GM12878 (cell line): Measurements from ENCODE around the gene HOGA1. TPM values are rescaled to one million over a fixed set of nuclear protein-coding genes. Genes with fewer than 3 reads are reported as not detected.

Source experiments
- ATAC-seq: fragments of 200-7000 bp; cut with Tn5 transposase; 3 replicates; pipeline ENCODE4 v1.9.1; 2020; ENCODE audit warnings: mild to moderate bottlenecking, moderate library complexity
- BruUV-seq: library from RNA; stranded (reverse); fragments of 400-500 nt; replicated peaks from 2 replicates; lab custom pipeline; 2021; lab: Mats Ljungman, UMichigan
- CTCF ChIA-PET: fragments of 300-600 bp; sonication (Branson Sonifier 250); formaldehyde crosslinking; extraction: SDS; loops from one replicate; lab custom pipeline; 2021; ENCODE audit warnings: inconsistent platforms; lab: Yijun Ruan, JAX
- POLR2A ChIA-PET: fragments of 350-600 bp; formaldehyde crosslinking; extraction: SDS; loops from one replicate; lab custom pipeline; 2021; ENCODE audit warnings: inconsistent platforms; lab: Charles Lee
- RAD21 ChIA-PET: fragments of 300-600 bp; sonication (Branson Sonifier 250); formaldehyde crosslinking; loops from one replicate; lab custom pipeline; 2023; ENCODE audit warnings: antibody characterized with exemption; ENCODE audit not compliant: unreplicated experiment; lab: Charles Lee
- SMC1A ChIA-PET: fragments of 300-600 bp; sonication (Branson Sonifier 250); formaldehyde crosslinking; loops from one replicate; lab custom pipeline; 2023; ENCODE audit not compliant: unreplicated experiment, uncharacterized antibody; lab: Charles Lee
- DNase-seq: peaks from one replicate; pipeline ENCODE4 v3.0.0-alpha.2; 2011; ENCODE audit warnings: low read depth, low spot score
- FAIRE-seq: peaks from 3 replicates; lab custom pipeline; 2011; peaks lifted over from hg19 to GRCh38; lab: Jason Lieb, UNC
- H2AFZ ChIP-seq: 2 replicates; pipeline ENCODE4 v1.6.0; 2011; ENCODE audit warnings: low read depth, low read length, control low read depth; ENCODE audit not compliant: control insufficient read depth
- H3K27ac ChIP-seq: 2 replicates; pipeline ENCODE4 v1.5.1; 2011; ENCODE audit warnings: control low read depth; ENCODE audit not compliant: control insufficient read depth, insufficient read depth
- H3K27me3 ChIP-seq, 2 experiments: replicated peaks in 1 of 2; 2 replicates each; pipeline versions ENCODE4 v1.6.0 to v1.6.1; 2011; ENCODE audit warnings: low read length in 1 of 2; ENCODE audit not compliant: control insufficient read depth in 2 of 2, insufficient read depth in 2 of 2
- H3K36me3 ChIP-seq, 2 experiments: 2 replicates each; pipeline ENCODE4 v1.5.1; 2011; ENCODE audit warnings: low read length in 1 of 2; ENCODE audit not compliant: control insufficient read depth in 2 of 2, insufficient read depth in 2 of 2
- H3K4me1 ChIP-seq: 2 replicates; pipeline ENCODE4 v1.6.1; 2011; ENCODE audit warnings: mild to moderate bottlenecking, low read length, moderate library complexity, mixed read lengths; ENCODE audit not compliant: control insufficient read depth, insufficient read depth
- H3K4me2 ChIP-seq: 2 replicates; pipeline ENCODE4 v1.6.0; 2011; ENCODE audit warnings: control low read depth; ENCODE audit not compliant: control insufficient read depth, insufficient read depth
- H3K4me3 ChIP-seq: fragments of 200-600 bp; sonication (generic); 2 replicates; pipeline ENCODE4 v1.5.1; 2016
- H3K79me2 ChIP-seq: 2 replicates; pipeline ENCODE4 v1.6.0; 2011; ENCODE audit warnings: low read length; ENCODE audit not compliant: control insufficient read depth, insufficient read depth
- H3K9ac ChIP-seq: 2 replicates; pipeline ENCODE4 v1.8.0; 2011; ENCODE audit warnings: low read length, control low read depth, mixed read lengths; ENCODE audit not compliant: control insufficient read depth, insufficient read depth
- H3K9me3 ChIP-seq: replicated peaks from 3 replicates; pipeline ENCODE4 v1.5.1; 2011; ENCODE audit warnings: mild to moderate bottlenecking, low read length; ENCODE audit not compliant: control insufficient read depth, insufficient read depth
- H4K20me1 ChIP-seq: 2 replicates; pipeline ENCODE4 v1.6.0; 2011; ENCODE audit not compliant: control insufficient read depth, insufficient read depth
- ASH2L ChIP-seq: fragments of 300-600, 200-600 bp; sonication (generic); IDR thresholded peaks from 2 replicates; pipeline ENCODE4 v1.6.1; 2017; ENCODE audit warnings: low read depth, mild to moderate bottlenecking, borderline replicate concordance
- EGR1 ChIP-seq, 2 experiments: IDR thresholded peaks; 1 replicate in 1 of 2; 2 replicates in 1 of 2; pipeline ENCODE4 v1.6.1; 2011 to 2012; ENCODE audit warnings: low read depth in 2 of 2, low read length in 2 of 2, borderline replicate concordance in 1 of 2, mild to moderate bottlenecking in 1 of 2, moderate library complexity in 1 of 2
- IKZF1 ChIP-seq: fragments of 450-650 bp; conservative IDR thresholded peaks from 2 replicates; pipeline ENCODE4 v1.6.1; 2017; ENCODE audit warnings: antibody characterized with exemption, mild to moderate bottlenecking
- JUND ChIP-seq: IDR thresholded peaks from 2 replicates; pipeline ENCODE4 v1.6.1; 2012; ENCODE audit warnings: low read depth, mild to moderate bottlenecking, low read length, improper control_type of control experiment, moderate library complexity
- MYB ChIP-seq: fragments of 150-350 bp; IDR thresholded peaks from 2 replicates; pipeline ENCODE4 v1.6.1; 2014; ENCODE audit warnings: mild to moderate bottlenecking, low read depth, low read length, borderline replicate concordance
- RB1 ChIP-seq: fragments of 450-650 bp; formaldehyde crosslinking; IDR thresholded peaks from 2 replicates; pipeline ENCODE4 v1.6.1; 2017; ENCODE audit warnings: mild to moderate bottlenecking, borderline replicate concordance
- SREBF2 ChIP-seq: IDR thresholded peaks from 2 replicates; pipeline ENCODE4 v1.6.1; 2012; ENCODE audit warnings: mild to moderate bottlenecking, low read length
- SUPT20H ChIP-seq: IDR thresholded peaks from 2 replicates; pipeline ENCODE4 v1.6.1; 2011; ENCODE audit warnings: low read depth, mild to moderate bottlenecking, low read length, moderate library complexity, borderline replicate concordance; ENCODE audit not compliant: control insufficient read depth
- WGBS: methylation state at CpG from one replicate; pipeline ENCODE4 v1.1.6; 2016; ENCODE audit warnings: low lambda C conversion rate; ENCODE audit not compliant: insufficient replicate concordance, insufficient coverage; ENCODE audit errors: missing lambda C conversion rate; 5-methylcytosine and 5-hydroxymethylcytosine counted together
- in situ Hi-C: fragments of 300-500 bp; cut with MboI; formaldehyde crosslinking; loops from 9 replicates; pipeline ENCODE4 v1.14.3; 2018; ENCODE audit warnings: mixed read lengths
- intact Hi-C: fragments of 100-400 bp; cut with micrococcal nuclease; formaldehyde crosslinking; loops from one replicate; pipeline ENCODE4 v1.14.2; 2022; ENCODE audit not compliant: unreplicated experiment
- polyA plus RNA-seq, 11 experiments: library from polyadenylated mRNA; depleted of rRNA in 4 of 11; unstranded in 6 of 11; stranded (reverse) in 5 of 11; fragments of >200 nt; fragmentation: Nextera tagmentation in 4 of 11; fragmentation: Illumina TruSeq in 1 of 11; extraction: Ambion mirVana in 4 of 11; extraction: Trizol in 1 of 11; gene quantifications; 1 replicate in 1 of 11; 2 replicates in 10 of 11; pipeline versions ENCODE4 v1.2.1 to v1.2.3, GENCODE V29; 2011 to 2016; ENCODE audit warnings: inconsistent platforms in 2 of 11, missing spikeins in 2 of 11, low read depth in 1 of 11
- total RNA-seq, 4 experiments: library from RNA; depleted of rRNA in 3 of 4; stranded (reverse); fragments of >200 nt in 3 of 4; fragmentation: Illumina TruSeq in 1 of 4; extraction: Trizol in 1 of 4; gene quantifications; 2 replicates each; pipeline versions ENCODE4 v1.2.1 to v1.2.3, GENCODE V29; 2013 to 2021
- TF ChIP-seq, protein P1 (sequence below): IDR thresholded peaks from 2 replicates; pipeline ENCODE4 v1.6.1; 2011; ENCODE audit warnings: mild to moderate bottlenecking, low read depth, low read length, moderate library complexity; ENCODE audit not compliant: insufficient replicate concordance

HOGA1 gene
- total and polyA plus RNA-seq, 10 of the 15 experiments (the other 5 are each of a cell fraction or from before 2014, with no cell fraction given), result 0.01 to 0.19 (median 0.06) TPM; not detected in 6

GRCh38 chr10:97589479-97589878 lies 5.3 kb downstream of the HOGA1 start, which contains the start of gene C10orf62:
Gene C10orf62, plus strand, starts transcription at chr10:97589721. Its CDS starts 177 bp downstream, at chr10:97589898.
- FAIRE-seq (no peak), DNase-seq (no peak), ATAC-seq (no peak)
- H3K27ac ChIP-seq, result no peak within 1 kb of the TSS
- TF ChIP-seq RB1 (no peak), SREBF2 (no peak), EGR1 (IDR thresholded peaks at IDR 0.05; ENCODE audit: borderline replicate concordance in 1 of 2, low read depth in 2 of 2, low read length in 2 of 2) (no peak), SUPT20H (no peak), MYB (no peak), JUND (no peak), ASH2L (no peak), IKZF1 (no peak)
- TF ChIP-seq, protein P1, sequence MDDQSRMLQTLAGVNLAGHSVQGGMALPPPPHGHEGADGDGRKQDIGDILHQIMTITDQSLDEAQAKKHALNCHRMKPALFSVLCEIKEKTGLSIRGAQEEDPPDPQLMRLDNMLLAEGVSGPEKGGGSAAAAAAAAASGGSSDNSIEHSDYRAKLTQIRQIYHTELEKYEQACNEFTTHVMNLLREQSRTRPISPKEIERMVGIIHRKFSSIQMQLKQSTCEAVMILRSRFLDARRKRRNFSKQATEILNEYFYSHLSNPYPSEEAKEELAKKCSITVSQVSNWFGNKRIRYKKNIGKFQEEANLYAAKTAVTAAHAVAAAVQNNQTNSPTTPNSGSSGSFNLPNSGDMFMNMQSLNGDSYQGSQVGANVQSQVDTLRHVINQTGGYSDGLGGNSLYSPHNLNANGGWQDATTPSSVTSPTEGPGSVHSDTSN, result no peak
- intact Hi-C loops (no loop called here), in situ Hi-C loops (no loop called here)
- ChIA-PET SMC1A (no interaction called here), POLR2A (no interaction called here), CTCF (interaction anchor here (0.9 kb wide), 1 partner anchor 120 kb away, joined by 3 read pairs; no protein-coding TSS in a partner anchor), RAD21 (no interaction called here)
- 33% methylated on average over 2 of the region's 3 CpGs for WGBS
- no peaks in the 10 kb centered on the region for H3K4me1 ChIP-seq
- no peaks in the 10 kb centered on the region for H3K27me3 ChIP-seq
- H3K36me3 ChIP-seq, result no peaks in the 10 kb centered on the region
- no peak within 1 kb of the TSS for H3K9ac ChIP-seq
- no peaks in the 10 kb centered on the region for H4K20me1 ChIP-seq
- H2AFZ ChIP-seq, result no peak within 1 kb of the TSS
- no peak within 1 kb of the TSS for H3K4me2 ChIP-seq
- H3K4me3 ChIP-seq, result no peak within 1 kb of the TSS
- H3K79me2 ChIP-seq, result no peaks in the 10 kb centered on the region
- no peaks in the 10 kb centered on the region for H3K9me3 ChIP-seq
- no TSS peak for BruUV-seq
